Activated CD8-positive, alpha-beta memory T cell treated with anti-CD3 and anti-CD28 coated beads, Interleukin-2, amount 50 U/mL, for 24 hours (primary cell): ENCODE results near the gene ABCG5.

Experiments
- DNase-seq: peaks from one replicate; pipeline ENCODE4 v3.0.0-alpha.2; 2020; ENCODE audit errors: extremely low read depth

ABCG5 gene

DNA sequence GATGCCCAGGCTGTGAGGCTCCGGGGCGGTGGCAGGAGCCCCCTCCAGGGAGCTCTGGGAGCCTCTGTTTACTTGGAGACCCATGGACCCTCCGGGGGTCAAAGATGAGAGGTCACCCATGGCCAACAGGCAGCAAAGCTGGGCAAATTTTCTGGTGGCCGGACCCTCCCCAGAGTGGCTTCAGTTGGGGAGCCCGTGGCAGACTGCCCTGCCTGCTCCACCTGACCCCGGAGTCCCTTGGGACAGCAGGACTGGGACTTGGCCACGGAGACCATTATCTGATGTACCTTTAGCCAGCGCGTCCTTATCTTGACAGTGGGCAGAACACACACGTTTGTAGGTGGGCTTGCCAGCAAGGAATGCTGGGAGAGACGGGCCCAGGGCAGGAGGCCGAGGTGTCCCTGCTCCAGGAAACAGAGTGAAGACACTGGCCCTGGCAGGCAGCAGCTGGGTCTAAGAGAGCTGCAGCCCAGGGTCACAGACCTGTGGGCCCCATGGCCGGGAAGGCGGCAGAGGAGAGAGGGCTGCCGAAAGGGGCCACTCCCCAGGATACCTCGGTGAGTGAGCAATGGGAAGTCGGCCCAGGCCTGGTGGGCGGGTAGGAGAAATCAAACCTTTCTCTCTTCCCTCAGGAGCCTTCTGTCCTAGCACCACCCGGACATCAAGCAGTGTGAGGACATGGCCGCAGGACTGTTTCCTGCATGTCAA lies at the start of gene ABCG5, which contains the start of gene ABCG8:
Gene ABCG5 (minus strand): TSS at position 280 of the 708 bp plus-strand sequence. CDS start 160 bp downstream, at position 120.
Gene ABCG8 (plus strand): TSS at position 412 of the 708 bp plus-strand sequence. CDS start 83 bp downstream, at position 495.
- no peak for DNase-seq

DNA sequence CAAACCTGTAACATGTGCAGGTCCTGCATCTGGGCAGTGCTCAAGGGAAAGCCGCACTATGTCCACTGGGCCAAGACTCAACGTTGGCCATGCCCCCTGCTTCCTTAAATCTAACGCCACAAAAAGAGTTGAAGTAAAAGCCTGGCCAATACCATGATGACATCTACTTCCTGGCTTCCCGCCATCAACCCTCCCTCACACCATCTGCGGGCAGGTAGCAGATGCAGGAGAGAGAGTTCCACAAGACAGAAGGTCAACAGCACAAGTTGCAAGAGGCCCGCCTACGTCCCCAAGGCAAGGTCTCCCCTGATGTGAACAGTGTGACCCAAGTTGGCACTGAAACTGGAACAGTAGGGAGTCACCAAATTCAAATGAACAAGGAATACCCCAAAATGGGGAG lies 48.5 kb upstream of the ABCG5 start:
- DNase-seq: no peak

- DNase-seq: no peak
These were observed 46.5 kb upstream of the ABCG5 start for GRCh38 chr2:43885132-43885632.

GRCh38 chr2:43884689-43885088 lies 46.0 kb upstream of the ABCG5 start:
- DNase-seq: no peak

GRCh38 chr2:43882312-43882711 lies 43.7 kb upstream of the ABCG5 start:
- no peak for DNase-seq

- no peak for DNase-seq
These were observed 42.3 kb upstream of the ABCG5 start for GRCh38 chr2:43880952-43881351.

DNA sequence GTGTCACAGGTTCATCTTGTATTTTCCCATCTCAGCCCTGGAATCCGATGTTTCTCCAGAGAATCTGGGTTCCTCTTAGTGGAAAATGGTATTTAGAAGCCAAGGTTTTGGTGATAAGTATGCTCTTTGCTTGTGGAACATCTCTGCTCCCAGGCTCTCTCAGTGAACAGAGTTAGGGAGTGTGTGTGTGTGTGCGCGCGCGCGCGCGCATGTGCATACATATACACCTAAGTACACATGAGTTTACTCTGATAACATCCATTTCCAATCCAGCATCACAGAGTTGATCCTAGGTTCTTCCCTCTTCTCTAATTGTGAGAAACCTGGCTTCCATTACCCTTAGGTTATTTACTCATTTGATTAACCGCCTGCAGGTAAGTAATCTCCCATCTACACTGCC lies 41.8 kb upstream of the ABCG5 start:
- DNase-seq: no peak

GRCh38 chr2:43879261-43879660 lies 40.6 kb upstream of the ABCG5 start:
- no peak for DNase-seq

- DNase-seq: peak; percentile 26
These were observed 39.3 kb upstream of the ABCG5 start for GRCh38 chr2:43877782-43878464.

- no peak for DNase-seq
These were observed 36.3 kb upstream of the ABCG5 start for GRCh38 chr2:43874776-43875451.

DNA sequence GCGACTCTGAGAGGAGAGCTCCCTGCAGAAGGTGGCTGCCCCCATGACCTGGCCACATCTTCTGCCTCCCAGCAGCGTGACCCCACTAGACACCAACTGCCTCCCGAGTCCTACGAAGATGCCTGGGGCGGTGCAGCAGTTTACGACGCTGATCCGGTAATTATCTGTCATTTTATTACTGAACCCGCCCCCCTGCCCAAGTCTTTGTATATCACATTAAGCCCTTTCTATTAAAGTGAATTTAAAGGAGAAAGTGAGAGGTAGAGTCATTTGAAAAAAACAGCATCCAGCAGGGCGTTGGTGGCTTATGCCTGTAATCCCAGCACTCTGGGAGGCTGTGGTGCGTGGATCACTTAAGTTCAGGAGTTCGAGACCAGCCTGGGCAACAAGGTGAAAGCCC lies 33.5 kb upstream of the ABCG5 start:
- DNase-seq: no peak

GRCh38 chr2:43855292-43855691 lies 16.7 kb upstream of the ABCG5 start:
- DNase-seq: no peak

- no peak for DNase-seq
These were observed 16.0 kb upstream of the ABCG5 start for GRCh38 chr2:43854671-43855070.

- DNase-seq: no peak
These were observed 14.8 kb upstream of the ABCG5 start for GRCh38 chr2:43853141-43854081.

GRCh38 chr2:43852196-43852730 lies 13.6 kb upstream of the ABCG5 start:
- DNase-seq: no peak

DNA sequence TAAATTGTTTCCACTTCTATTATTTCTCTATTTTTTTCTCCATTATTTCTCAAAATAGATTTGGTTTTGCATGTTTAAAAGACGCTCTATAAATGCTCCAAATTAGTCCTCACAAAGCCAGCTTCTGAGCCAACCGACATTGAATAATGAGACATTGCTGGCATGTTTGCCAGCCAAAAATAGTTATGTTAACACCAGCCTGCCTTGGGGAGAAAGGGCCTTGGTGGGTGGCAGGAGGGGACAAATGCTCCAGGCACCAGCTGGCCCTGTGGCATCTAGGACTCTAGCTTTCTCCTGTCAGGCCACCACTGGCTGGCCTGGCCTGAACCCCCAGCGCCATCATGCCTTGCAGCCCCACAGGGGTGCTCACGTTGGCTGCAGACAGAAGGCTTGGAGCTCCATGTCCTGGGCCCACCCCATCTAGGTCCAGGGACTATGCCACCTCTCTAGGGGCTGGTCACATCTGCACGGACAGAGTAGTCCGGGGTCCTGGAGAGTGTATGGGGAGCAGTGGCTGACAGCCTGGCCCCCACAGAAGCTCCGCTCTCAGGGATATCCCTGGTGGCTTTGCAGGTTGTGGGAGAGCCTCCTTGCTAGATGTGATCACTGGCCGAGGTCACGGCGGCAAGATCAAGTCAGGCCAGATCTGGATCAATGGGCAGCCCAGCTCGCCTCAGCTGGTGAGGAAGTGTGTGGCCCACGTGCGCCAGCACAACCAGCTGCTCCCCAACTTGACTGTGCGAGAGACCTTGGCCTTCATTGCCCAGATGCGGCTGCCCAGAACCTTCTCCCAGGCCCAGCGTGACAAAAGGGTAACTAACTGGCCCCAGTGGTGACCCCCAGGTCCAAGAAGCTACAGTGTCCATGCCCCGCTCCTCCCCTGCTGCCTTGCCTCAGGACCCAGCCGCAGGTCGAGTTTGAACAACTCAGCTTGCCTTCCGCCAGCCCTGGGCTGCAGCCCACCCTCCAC lies 12.7 kb upstream of the ABCG5 start:
- DNase-seq: no peak

GRCh38 chr2:43848214-43848613 lies 9.6 kb upstream of the ABCG5 start:
- no peak for DNase-seq

GRCh38 chr2:43846140-43846793 lies 7.6 kb upstream of the ABCG5 start:
- DNase-seq: no peak

DNA sequence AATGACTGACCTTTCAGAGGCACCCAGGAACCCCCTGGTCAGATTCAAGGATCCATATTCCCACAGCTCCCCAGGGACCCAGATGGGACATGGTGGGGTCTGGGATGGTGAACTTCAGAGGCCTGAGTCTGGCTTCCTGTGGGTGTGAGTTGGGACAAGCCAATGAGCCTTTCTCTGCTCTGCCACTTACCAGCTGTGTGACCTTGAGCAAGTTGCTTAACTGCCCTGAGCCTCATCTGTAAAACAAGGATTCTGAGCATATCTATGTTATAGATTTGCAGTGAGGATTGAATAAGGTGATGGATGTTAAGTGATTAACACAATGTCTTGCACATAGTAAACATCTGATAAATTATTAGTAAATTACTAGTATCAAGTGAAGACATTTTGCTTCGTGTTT lies 6.5 kb upstream of the ABCG5 start:
- DNase-seq: no peak

DNA sequence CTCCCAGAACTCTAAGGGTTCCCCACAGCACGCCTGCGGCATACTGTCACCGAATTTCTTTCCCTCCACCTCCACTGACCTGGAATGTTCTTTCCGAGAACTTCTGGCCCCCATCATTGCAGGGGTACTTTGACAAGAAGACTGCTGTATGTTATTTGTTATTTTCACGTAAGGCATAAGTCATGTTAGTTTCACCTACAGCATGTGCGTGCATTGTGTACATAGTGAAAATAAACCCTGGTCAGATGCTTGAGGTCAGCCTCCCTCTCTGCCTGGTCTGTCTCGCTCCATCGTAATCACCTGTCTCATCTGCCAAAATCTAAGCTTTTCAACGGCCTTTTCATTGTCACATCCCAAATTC lies 4.2 kb upstream of the ABCG5 start:
- DNase-seq: no peak
